Myocyte (in vitro differentiated cells): ENCODE data around the gene HCN2. TPM values are rescaled to one million over a fixed set of nuclear protein-coding genes. Genes with fewer than 3 reads are reported as not detected.

Experiments used
- DNase-seq: peaks from one replicate; pipeline ENCODE4 v3.0.0-alpha.2; 2012; ENCODE audit warnings: low read depth
- polyA plus RNA-seq: library from polyadenylated mRNA; unstranded; fragments of >200 nt; gene quantifications from one replicate; pipeline ENCODE4 v1.2.1, GENCODE V29; 2012; ENCODE audit warnings: missing spikeins
- total RNA-seq: library from RNA; depleted of rRNA; stranded (reverse); fragments of >200 nt; gene quantifications from 2 replicates; pipeline ENCODE4 v1.2.3, GENCODE V29; 2014

Gene HCN2
- total RNA-seq = 2.9 and 3.5 TPM in 2 replicates
- 13.1 TPM for polyA plus RNA-seq

DNA sequence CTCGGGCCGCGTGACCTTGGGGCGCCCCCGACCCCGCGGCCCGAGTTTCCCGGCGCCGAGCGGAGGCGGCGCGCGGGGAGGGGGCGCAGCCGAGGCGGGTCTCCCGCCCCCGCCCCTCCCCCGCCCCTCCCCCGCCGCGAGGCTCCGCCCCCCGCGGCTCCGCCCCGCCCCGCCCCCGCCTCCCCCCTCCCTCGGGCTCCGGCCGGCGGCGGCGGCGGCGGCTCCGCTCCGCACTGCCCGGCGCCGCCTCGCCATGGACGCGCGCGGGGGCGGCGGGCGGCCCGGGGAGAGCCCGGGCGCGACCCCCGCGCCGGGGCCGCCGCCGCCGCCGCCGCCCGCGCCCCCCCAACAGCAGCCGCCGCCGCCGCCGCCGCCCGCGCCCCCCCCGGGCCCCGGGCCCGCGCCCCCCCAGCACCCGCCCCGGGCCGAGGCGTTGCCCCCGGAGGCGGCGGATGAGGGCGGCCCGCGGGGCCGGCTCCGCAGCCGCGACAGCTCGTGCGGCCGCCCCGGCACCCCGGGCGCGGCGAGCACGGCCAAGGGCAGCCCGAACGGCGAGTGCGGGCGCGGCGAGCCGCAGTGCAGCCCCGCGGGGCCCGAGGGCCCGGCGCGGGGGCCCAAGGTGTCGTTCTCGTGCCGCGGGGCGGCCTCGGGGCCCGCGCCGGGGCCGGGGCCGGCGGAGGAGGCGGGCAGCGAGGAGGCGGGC, at the start of gene HCN2:
TSS of gene HCN2 (plus strand) at position 189 of the 703 bp plus-strand sequence. CDS start at position 254, 65 bp downstream.
- no peak for DNase-seq

DNA sequence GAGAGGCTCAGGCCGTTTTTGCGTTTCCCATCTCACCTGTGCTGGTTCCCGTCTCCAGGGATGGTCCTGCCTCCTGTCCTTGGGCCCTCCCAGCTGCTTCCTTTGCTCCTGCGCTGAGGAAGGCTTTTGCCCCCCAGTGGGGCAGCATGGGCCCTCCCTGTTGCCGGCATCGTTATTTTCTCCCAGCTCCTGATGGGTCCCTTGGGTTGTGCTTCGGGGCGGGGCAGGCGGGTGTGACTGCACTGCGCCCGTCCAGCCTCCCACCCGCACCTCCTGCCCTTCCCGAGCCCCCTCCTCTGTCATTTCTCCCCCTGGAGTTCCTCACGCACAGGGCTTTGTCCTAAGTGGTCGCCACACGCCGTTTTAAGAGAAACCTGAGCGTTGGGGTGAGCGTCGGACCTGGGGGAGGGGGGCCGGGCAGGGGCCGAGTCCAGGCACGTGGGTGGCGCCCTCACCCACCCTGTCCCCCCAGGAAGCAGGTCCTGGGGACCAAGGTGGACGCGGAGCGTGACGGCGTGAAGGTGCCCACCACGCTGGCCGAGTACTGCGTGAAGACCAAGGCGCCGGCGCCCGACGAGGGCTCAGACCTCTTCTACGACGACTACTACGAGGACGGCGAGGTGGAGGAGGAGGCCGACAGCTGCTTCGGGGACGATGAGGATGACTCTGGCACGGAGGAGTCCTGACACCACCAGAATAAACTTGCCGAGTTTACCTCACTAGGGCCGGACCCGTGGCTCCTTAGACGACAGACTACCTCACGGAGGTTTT, 48.6 kb upstream of the HCN2 start:
- DNase-seq = no peak

DNA sequence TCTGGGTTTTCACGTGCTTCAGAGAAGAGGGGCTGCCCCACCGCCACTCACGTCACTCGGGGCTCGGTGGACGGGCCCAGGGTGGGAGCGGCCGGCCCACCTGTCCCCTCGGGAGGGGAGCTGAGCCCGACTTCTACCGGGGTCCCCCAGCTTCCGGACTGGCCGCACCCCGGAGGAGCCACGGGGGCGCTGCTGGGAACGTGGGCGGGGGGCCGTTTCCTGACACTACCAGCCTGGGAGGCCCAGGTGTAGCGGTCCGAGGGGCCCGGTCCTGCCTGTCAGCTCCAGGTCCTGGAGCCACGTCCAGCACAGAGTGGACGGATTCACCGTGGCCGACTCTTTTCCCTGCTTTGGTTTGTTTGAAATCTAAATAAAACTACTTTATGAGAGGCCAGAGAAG, 48.0 kb upstream of the HCN2 start:
- no peak for DNase-seq

DNA sequence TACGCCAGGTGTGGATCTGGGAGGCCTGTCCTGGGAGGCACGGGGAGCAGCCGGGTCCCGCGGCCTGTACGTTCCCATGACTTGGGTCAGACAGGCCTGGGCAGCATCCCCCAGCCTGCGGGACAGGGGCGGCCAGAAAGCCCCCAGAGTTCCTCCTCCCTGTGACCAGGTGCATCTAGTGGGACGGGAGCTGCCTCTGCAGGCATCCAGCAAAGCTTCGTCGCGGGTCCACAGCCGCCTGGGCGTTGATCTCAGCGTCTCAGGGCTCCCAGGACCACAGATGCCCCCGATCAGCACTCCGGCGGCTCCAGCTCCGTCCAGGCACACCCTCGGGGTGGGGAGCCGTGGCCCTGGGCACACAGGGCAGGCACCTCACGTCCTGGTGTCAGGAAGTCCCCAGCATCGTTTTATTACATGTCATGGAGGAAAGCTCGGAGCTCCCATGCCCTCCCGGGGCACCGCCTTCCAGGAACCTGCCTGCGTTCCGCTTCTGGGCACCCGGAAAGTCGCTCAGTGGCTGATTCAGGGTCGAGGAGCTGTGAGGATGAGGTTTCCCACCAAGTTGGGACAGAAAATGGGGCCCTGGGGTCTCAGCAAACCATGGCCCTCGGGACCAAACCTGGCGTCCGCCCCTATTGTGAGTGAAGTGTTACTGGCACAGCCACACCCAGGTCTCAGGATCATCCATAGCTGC, 47.4 kb upstream of the HCN2 start:
- no peak for DNase-seq

DNA sequence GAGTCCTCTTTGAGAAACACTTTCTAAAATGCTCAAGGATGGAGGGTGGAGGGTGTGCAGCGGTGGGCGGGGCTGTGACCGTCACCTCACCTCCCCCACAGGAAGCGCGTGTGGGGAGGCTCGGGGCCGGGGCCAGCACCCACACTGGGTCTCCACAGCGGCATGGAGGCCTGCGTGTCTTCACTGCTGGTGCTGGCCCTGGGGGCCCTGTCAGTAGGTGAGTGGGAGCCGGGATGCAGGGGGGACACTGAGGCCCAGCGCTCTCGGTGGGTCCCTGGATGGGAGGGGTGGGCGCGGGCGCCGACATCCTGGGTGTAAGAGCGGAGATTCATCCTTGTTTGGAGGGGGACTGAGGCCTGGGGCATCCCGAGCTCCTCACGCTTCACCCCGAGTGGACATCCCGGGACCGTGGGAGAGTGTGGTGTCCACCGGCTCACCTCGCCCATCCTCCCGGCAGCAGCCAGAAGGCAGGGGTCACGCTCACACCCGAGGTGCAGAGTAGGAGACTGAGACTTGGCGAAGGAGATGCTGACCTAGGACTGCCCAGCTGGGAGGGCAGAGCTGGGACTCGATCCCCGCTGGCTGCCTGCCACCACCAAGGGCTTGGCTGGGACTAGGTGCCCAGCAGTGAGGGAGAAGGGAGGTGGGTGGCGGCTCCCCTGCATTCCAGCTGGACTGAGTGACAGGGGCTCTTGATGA, 45.6 kb upstream of the HCN2 start, which contains the start of gene GZMM:
TSS of gene GZMM (plus strand) at position 144 of the 699 bp plus-strand sequence. CDS start at position 163, 19 bp downstream.
- DNase-seq = no peak

DNA sequence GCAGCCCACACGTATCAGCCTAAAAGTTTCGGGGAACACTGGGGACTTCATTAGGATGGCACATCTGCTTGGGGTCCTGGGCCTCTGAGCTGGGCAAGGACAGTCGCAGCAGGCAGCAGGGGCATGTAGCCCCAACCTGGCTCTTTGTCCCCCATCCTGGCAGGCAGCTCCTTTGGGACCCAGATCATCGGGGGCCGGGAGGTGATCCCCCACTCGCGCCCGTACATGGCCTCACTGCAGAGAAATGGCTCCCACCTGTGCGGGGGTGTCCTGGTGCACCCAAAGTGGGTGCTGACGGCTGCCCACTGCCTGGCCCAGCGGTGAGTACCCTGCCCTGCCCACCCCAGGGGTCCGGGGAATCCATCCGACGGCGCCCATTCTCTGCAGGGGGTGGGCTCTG, 42.6 kb upstream of the HCN2 start:
- no peak for DNase-seq

DNA sequence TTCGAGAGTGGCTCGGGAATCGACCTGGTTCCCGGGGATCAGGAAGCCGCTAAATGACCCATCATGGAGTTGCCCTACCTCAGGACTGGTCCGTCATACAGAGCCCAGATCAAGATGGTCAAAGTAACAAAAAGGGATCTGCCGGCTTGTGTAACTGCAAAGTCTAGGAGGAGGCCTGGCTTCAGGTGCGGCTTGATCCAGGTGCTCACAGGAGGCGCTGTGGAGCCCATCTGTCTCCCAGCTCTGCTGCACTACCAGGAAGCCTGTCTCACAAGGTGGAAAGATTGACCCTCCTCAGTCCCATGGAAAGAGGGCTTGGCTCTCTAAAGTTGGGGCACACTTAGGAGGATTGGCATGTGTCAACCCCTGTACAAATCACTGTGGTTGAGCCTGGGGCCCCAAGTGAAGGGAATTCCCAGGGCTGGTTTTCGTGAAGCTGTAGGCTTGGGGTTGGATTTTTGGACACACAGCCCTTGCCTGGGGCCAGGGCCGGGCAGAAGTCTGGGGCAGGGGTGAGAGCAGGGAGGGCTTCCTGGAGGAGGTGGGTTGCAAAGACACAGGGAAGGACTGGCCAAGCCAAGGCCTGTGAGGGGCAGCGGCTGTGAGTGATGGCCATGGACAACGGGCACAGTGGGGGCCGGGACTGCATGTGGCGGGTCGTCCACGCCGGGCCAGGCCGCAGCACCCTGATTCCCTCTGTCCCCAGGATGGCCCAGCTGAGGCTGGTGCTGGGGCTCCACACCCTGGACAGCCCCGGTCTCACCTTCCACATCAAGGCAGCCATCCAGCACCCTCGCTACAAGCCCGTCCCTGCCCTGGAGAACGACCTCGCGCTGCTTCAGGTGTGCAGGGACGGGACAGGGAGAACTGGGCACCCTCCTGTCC, 41.6 kb upstream of the HCN2 start:
- DNase-seq = no peak

DNA sequence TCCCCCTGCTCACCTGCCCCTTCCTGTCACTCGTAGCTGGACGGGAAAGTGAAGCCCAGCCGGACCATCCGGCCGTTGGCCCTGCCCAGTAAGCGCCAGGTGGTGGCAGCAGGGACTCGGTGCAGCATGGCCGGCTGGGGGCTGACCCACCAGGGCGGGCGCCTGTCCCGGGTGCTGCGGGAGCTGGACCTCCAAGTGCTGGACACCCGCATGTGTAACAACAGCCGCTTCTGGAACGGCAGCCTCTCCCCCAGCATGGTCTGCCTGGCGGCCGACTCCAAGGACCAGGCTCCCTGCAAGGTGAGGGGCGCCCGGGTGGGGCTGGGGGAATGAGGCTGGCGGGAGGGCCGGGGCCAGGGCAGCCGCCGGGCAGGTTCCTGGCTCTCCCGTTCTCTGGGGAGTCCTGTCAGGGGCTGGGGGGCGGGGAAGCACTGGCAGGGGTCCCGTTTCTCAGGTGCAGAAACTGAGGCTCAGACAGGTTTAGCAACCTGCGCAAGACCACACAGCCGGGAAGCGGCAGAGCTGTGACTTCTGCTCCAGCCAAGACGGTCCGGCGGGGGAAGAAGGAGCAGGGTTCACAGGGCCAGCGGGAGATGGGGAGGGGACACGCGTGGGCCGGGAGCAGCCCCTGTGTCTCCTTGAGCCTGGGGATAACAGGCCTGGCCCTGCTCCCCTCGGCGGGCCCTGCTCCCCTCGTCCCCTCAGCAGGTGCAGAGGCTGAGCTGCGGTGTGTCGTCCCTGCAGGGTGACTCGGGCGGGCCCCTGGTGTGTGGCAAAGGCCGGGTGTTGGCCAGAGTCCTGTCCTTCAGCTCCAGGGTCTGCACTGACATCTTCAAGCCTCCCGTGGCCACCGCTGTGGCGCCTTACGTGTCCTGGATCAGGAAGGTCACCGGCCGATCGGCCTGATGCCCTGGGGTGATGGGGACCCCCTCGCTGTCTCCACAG, 40.5 kb upstream of the HCN2 start:
- no peak for DNase-seq

DNA sequence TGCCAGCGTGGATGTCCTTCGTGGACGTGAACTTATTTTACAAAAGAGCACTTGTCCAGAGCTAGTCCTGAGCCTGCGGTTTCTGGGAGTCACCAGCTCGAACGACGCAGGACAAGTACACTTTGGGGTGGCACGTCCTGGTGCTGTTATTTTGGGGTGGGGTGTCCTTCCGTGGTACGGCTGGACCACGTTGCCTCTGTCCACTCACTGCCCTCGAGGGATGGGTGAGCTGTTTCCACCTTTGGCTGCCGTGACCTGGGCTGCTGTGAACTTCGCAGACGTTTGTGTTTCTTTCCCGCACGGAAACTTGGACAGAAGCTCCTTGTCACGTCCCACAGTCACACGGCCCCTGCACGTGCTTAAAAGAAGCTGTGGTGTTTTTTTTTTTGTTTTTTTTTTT, 34.9 kb upstream of the HCN2 start:
- DNase-seq = no peak

DNA sequence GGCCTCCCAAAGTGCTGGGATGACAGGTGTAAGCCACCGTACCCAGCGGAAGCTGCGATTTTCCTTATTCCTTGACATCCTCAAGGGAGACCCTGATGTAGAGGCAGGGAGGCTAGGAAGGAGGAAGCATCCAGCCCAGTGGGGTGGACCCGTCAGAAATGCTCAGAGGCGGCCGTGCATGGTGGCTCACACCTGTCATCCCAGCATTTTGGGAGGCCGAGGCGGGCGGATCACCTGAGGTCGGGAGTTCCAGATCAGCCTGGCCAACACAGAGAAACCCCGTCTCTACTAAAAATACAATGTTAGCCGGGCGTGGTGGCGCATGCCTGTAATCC, 34.2 kb upstream of the HCN2 start:
- DNase-seq = no peak

DNA sequence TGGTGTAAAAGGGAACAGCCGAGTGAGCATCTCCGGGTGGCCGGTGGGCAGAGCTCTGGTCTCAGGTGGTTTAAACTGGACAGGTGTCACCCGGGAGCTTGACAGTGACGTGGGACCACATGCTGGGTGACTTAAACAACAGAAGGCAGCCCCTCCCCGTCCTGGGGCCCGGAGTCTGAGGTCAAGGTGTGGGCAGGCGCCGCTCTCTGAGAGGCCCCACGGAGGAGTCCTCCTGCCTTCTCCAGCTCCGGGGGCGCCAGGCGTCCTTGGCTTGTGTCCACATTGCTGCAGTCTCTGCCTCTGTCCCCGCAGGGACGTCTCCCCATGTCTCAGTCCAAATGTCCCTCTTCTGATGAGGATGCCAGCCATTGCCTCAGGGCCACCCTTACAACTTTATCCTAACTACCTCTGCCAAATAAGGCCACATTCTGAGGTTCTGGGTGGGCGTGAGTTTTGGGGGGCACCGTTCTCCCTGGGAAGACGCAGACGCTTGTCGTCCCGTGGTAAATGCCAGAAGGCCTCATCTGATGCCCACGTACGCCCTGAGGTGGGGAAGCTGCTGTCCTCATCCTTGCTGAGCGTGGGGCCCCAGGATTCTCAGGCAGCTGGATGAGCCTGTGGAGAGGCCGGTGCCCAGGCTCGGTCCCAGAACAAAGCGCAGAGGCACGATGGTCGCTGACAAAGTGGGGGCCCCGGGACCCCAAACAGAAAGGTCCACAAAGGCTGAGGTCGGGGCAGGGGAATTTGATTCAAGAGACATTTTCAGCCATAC, 32.9 kb upstream of the HCN2 start:
- no peak for DNase-seq

DNA sequence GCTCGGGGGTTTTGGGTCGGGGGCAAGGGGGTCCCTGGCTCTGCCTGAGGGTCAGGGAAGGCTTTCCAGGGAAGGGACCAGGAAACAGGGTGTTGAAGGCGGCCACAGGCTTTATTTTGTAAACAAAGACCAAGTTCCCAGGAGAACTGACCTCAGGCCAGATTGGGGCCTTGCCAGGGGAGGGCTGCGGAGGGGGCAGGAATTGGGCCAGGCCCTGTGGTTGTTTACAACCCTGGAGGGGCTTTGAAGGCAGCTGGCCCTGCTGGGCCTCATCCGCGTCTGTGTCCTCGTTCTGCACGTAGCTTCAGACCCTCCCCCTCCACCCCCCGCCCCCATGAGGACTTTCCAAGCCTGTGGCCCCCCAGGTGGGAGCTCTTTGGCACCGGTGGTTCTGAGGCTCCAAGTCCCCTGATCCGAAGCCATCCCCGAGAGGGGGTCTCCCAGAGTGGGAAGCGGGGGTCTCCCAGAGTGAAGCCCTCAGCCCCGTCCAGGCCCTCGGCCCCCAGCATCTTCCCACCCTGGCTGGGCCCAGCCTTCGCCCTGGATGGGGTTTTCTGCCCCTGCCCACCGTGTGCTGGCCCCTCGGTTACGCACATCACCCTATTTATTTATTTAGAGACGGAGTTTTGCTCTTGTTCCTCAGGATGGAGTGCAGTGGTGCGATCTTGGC, 30.8 kb upstream of the HCN2 start:
- peak; percentile 31 for DNase-seq

DNA sequence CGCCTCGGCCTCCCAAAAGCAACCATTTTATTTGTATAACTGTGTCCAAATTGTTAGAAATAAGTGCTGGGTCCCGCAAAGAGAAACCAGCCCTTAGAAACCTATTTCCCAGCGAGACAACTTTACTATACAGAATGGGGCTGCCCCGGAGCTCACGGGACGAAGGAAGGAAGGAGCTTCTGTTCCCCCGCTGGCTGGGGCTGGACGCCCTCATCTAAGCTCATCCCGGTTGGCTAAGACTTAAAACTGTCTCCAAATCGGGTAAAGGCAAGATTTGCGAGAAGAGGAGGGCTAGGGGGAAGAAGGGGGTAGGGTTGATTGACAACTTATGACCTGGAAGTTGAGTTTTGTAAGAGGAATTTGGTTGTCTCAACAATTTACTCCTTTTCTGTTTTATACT, 29.6 kb upstream of the HCN2 start:
- DNase-seq = no peak

DNA sequence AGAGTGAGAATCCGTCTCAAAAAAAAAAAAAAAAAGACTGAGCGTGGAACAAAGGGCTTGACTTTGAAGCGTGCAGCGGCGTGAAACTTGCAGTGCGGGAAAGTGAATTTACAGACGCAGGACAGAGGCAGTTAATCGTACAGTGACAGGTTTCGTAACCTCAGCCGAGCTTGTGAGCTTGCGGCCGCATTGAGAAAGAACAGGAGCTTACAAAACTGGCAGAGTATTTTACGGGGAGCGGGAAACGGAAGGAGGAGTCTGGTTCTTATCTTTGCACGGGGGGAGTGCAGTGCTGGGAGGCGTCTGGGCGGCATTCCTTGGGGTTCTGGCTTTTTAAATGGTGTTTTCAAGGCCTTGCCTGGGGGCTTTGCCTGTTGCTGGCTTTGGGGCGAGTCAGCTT, 23.3 kb upstream of the HCN2 start:
- no peak for DNase-seq

DNA sequence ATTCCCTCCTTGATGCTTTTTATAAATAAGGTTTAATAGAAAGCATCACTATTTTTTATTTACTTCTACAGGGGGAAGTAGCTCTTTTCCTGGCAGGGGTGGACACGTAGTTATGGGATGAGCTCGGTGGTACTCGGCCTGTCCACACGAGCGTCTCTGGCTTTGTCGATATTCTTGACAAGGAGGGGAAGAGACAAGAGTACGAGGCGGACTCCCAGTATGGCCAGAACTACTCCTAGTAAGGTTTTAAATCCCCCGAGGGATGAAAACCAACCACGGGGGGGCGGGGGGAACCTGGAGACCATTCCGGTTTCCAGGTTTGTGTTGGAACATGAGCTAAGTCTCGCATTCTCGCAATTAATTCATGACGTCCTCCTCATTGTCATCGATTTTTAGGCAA, 22.8 kb upstream of the HCN2 start:
- DNase-seq = no peak

DNA sequence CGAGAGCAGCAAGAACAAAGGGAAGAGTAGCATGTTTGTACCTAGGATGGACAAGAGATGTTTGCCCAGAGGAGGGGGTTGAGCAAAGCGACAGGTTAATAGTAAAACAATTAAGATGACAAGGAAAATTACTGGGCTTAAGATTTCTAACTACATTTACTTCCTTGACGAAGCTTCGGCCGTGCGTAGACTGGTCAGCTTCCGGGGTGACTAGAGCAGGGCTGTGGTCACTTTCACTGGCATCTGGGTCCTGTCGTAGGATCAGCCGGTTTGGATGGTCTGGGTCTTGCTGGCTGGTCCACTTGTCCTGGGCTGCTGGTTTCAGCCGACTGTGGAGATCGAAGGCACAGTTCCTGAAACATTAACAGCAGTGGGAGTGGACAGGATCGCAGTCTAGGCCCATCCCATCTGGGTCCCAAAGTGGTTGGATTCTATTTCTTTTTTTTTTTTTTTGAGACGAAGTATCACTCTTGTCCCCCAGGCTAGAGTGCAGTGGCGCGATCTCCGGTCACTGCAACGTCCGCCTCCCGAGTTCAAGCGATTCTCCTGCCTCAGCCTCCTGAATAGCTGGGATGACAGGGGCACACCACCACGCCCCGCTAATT, 22.3 kb upstream of the HCN2 start:
- no peak for DNase-seq

DNA sequence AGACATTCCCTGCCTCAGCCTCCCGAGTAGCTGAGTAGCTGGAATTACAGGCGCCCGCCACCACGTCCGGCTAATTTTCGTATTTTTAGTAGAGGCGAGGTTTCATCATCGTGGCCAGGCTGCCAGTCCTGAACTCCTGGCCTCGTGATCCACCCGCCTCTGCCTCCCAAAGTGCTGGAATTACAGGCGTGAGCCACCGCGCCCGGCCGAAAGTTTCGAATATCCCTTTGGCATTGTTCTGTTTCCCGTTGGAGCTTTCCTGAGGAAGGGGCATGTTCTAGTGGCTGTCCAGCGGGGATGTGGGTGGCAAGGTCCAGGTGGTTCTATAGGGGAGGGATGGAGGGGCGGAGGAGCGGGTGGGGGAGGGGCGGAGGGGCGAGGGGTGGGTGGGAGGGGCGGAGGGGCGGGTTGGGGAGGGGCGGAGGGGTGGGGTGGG, 19.4 kb upstream of the HCN2 start:
- no peak for DNase-seq
